Measurements from ENCODE around the gene YTHDF1. TPM values are rescaled to one million over a fixed set of nuclear protein-coding genes. Genes with fewer than 3 reads are reported as not detected.
"Not testable (repeated sequence)": the region's sequence is repeated elsewhere in the genome, so short reads cannot be mapped to it uniquely, and the experiment has no call there.

YTHDF1 gene
- total RNA-seq, 2 donors from 2014 or later, result 15.8 to 16.2 TPM

- Histone ChIP-seq H3K4me1 (no peaks in the 10 kb centered on the region), H3K27me3 (no peaks in the 10 kb centered on the region), H3K36me3 (replicated peaks in 1 of 2; ENCODE audit: insufficient read depth in 1 of 2, low read depth in 2 of 2) (no peaks in the 10 kb centered on the region), H3K9me3 (no peaks in the 10 kb centered on the region), H3K4me3 (no peak overlapping the region), H3K27ac (no peak overlapping the region)
- 60 to 69% methylated on average over 9 of the region's 11 CpGs for WGBS, 2 donors
- intact Hi-C loops (cut with DNase I), result no loop called here
- ATAC-seq (no peak), DNase-seq (no peak)
- TF ChIP-seq CTCF (IDR thresholded peaks at IDR 0.05), result no peak
- no peak for TF ChIP-seq POLR2A (IDR thresholded peaks at IDR 0.05)
These were observed 54.7 kb downstream of the YTHDF1 start for GRCh38 chr20:63161176-63161651.

- 53 to 60% methylated on average over 4 to 10 of the region's 10 CpGs for WGBS, 2 donors
- Histone ChIP-seq H3K4me1 (no peaks in the 10 kb centered on the region), H3K36me3 (replicated peaks in 1 of 2; ENCODE audit: insufficient read depth in 1 of 2, low read depth in 2 of 2) (no peaks in the 10 kb centered on the region), H3K27me3 (no peaks in the 10 kb centered on the region), H3K9me3 (no peaks in the 10 kb centered on the region), H3K27ac (no peak overlapping the region), H3K4me3 (no peak overlapping the region)
- DNase-seq, result no peak
- TF ChIP-seq POLR2A (IDR thresholded peaks at IDR 0.05), result no peak
- no peak for TF ChIP-seq CTCF (IDR thresholded peaks at IDR 0.05)
- ATAC-seq, result no peak
- intact Hi-C loops (cut with DNase I), result no loop called here
These were observed 55.2 kb downstream of the YTHDF1 start for GRCh38 chr20:63160641-63161175.

GRCh38 chr20:63159826-63160640 is 55.9 kb downstream of the YTHDF1 start:
- intact Hi-C loops (cut with DNase I), result no loop called here
- no peaks in the 10 kb centered on the region for H3K9me3 ChIP-seq
- H3K4me1 ChIP-seq, result no peaks in the 10 kb centered on the region
- ATAC-seq (no peak), DNase-seq (peak in 1 of 4 donors; percentile 4)
- H3K27me3 ChIP-seq, result no peaks in the 10 kb centered on the region
- no peaks in the 10 kb centered on the region for H3K36me3 ChIP-seq (replicated peaks in 1 of 2; ENCODE audit: insufficient read depth in 1 of 2, low read depth in 2 of 2)
- 62 to 73% methylated on average over 5 to 8 of the region's 10 CpGs for WGBS, 2 donors
- H3K4me3 ChIP-seq, result no peak overlapping the region
- TF ChIP-seq POLR2A (IDR thresholded peaks at IDR 0.05) (no peak), CTCF (IDR thresholded peaks at IDR 0.05) (no peak)
- H3K27ac ChIP-seq, result no peak overlapping the region

- H3K9me3 ChIP-seq; H3K4me1 ChIP-seq; ATAC-seq; H3K27ac ChIP-seq; H3K36me3 ChIP-seq (replicated peaks in 1 of 2; ENCODE audit: insufficient read depth in 1 of 2, low read depth in 2 of 2); intact Hi-C loops (cut with DNase I); H3K4me3 ChIP-seq; H3K27me3 ChIP-seq: not testable (repeated sequence)
- DNase-seq, result peak in 1 of 4 donors; percentile 2
- 69 to 78% methylated on average over 20 of the region's 20 CpGs for WGBS, 2 donors
These were observed 56.7 kb downstream of the YTHDF1 start for GRCh38 chr20:63159251-63159650.

- TF ChIP-seq POLR2A (IDR thresholded peaks at IDR 0.05) (no peak), CTCF (IDR thresholded peaks at IDR 0.05) (no peak)
- intact Hi-C loops (cut with DNase I), result no loop called here
- Histone ChIP-seq H3K27me3 (no peaks in the 10 kb centered on the region), H3K9me3 (no peaks in the 10 kb centered on the region), H3K27ac (no peak overlapping the region), H3K36me3 (replicated peaks in 1 of 2; ENCODE audit: insufficient read depth in 1 of 2, low read depth in 2 of 2) (no peaks in the 10 kb centered on the region), H3K4me1 (no peaks in the 10 kb centered on the region), H3K4me3 (no peak overlapping the region)
- ATAC-seq (no peak), DNase-seq (no peak)
- WGBS, 2 donors, result 50 to 61% methylated on average over 13 to 14 of the region's 14 CpGs
These were observed 57.1 kb downstream of the YTHDF1 start for GRCh38 chr20:63158845-63159244.
